HPDE6-E6E7 (cell line): ENCODE measurements around the gene BANK1.
A peak's percentile ranks its signal among the peaks of the same experiment; 100 is the strongest.

Experiments
- DNase-seq: peaks from one replicate; pipeline ENCODE4 v3.0.0; 2011; ENCODE audit warnings: missing footprints; ENCODE audit errors: extremely low spot score

Gene BANK1

DNA sequence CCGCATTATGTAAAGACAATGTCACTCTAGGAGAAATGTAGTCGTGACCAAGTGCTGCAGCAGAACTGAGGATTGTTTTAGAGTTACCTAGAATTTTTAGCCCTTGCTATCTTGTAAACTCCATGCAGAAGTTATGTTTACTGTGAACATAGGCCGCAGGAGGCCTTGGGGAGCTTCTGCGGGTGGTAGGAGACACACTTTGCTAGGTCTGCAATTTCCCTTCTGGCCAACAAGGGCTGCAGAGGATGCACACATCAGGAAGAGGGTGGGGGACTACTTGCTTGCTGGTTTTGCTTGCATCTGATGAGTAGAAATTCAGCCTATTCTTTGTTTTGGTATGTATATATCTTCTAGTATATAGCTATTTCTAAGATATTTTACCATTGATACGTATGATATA is 23.1 kb downstream of the BANK1 start:
- no peak for DNase-seq

DNA sequence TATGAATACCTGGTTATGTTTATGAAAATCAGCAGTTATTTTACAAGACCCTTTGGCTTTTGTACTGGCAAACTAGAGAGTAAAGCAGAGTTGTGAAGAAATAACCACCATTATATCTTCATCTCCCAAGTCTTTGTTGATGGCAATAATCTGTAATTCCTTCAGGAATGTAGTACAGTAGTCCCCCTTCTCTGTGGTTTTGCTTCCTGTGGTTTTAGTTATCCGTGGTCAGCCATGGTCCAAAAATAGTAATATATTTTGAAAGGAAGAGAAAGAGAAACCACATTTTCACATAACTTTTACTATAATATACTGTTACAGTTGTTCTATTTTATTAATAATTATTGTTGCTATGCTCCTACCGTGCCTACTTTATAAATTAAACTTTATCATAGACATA is 27.8 kb downstream of the BANK1 start:
- DNase-seq: no peak

GRCh38 chr4:101823864-101824263 is 33.3 kb downstream of the BANK1 start:
- DNase-seq: no peak

DNA sequence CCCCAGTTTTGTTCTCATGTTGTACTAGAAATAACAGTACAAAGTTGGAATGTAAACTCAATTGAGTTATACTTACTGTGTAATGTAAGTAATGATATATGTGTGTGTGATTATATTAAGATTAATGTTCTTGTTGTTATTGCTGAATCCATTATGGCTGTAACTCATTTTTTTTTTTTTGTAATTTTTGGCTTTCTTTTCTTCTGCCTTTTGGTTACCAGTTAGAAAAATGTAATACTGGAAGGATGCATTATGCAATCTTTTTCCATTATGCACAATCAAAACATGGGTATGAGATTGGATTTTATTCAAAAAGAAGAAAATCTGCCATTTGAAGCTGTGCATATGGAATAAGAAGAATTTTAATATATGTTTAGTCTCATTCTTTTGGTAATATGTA is 34.0 kb downstream of the BANK1 start:
- no peak for DNase-seq

- no peak for DNase-seq
Measured at GRCh38 chr4:101825953-101826352, 35.4 kb downstream of the BANK1 start.

DNA sequence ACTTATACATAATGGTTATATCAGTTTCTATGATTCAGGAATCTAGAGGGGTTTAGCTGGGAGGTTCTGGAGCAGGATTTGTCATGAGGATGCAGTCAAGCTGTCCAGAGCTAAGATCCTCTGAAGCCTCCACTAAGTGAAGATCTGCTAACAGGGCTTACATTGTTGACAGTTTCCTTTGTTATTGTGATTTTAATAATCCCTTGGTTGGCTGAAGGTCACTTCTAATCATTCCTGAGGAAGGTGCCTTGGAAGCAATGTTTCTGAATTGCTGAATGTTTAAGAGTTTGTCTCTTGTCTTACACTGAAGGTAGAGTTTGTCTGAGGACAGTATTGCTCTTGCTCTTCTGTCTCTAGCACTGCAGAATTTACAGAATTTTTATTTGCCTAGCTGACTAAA is 41.3 kb downstream of the BANK1 start:
- DNase-seq: no peak

DNA sequence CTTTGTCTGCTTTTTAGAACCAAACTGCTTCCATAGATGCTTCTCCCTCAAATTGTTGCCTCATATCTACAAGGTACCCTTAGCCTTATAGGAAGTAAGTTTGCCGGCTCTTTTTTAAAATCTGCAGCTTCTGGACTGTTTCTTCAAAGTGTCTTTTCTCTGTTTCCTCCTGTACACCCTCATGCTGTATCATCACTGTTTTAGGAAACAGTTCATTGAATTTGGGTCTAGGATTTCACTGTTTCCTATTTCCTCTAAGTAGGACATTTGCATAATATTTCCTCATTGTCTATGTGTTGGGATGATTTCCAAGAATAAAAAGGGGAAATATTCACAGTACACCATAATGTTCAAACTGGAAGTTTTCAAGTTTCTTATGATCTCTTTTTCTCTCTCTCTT is 43.0 kb downstream of the BANK1 start:
- DNase-seq: no peak

DNA sequence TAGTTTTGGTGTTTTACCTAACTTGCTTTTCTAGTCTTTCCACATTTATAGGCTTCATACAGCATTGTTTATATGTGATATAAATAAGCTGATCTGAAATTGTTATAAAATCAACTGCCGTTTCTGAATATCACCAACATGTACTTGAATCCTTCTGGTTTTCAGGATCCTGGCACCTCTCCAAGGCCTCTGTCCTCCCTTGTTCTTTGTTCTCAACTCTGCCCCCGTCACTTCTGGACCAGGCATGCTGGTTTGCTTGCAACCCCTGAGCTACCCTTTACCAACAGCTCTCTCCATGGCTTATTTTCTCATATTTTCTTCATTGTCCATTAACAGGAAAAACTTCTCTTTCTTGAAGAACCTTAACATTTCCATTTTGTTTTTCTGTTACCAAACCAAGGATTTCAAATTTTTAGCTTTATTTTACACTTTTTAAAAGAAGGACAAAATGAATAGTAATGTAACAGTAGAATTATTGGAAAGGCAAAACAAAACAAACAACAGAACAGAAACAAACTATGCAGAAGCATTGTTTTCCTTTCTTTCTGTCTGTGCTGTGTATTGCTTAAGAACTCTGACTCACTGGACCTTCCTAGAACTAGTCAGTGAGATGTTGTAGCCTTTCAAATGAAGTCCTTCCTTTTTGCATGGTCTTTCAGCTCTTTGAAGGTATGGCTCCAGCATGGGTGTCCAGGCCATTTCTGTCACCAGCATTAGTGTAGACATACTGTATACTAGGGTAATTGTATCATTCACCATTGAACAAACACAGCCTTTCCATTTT is 44.8 kb downstream of the BANK1 start:
- peak; percentile 65 for DNase-seq

GRCh38 chr4:101843054-101843453 is 52.5 kb downstream of the BANK1 start:
- no peak for DNase-seq

DNA sequence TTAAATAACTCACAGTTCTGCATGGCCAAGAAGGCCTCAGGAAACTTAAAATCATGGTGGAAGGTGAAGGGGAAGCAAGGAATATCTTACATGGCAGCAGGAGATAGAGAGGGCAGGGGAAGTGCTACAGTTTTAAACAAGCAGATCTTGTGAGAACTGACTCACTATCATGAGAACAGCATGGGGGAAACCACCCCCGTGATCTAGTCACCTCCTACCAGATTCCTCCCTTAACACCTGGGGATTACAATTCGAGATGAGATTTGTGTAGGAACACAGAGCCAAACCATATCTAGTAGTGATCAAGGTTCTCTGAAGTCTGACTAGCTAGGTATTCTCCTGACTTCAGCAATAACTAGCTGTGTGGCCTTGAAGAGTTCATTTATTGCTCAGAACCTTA is 56.0 kb downstream of the BANK1 start:
- DNase-seq: no peak

DNA sequence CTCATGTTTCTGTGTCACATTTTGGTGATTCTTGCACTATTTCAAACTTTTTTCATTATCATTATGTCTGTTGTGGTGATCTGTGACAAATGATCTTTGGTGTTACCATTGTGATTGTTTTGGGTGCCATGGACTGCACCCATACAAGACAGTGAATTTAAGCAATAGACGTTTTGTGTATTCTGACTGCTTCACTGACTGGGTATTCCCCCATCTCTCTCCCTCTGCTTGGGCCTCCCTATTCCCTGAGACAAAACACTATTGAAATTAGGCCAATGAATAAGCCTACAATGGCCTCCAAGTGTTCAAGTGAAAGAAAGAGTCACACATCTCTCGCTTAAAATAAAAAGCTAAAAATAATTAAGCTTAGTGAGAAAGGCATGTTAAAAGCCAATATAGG is 60.2 kb downstream of the BANK1 start:
- DNase-seq: no peak

GRCh38 chr4:101851672-101852071 is 61.1 kb downstream of the BANK1 start:
- no peak for DNase-seq

DNA sequence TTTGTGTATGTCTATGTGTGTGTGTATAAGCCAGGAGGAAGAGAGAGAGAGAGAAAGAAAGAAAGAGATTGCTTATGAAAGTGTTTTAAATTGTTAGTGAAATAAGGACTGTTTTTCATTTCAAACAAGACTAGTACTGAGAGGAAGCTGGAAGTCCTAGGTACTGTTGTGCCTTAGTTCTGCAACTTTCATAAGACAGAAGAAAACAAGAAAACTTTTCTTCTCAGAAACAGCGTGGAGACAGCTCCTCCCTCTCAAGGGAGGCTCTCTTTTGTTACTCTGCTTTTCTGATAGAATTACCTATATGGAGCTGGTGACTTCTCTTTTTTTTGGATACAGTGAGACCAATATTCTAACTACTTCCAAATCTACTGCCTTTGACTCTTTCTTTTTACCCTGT is 62.5 kb downstream of the BANK1 start:
- no peak for DNase-seq

- DNase-seq: no peak
Measured at GRCh38 chr4:101853691-101854090, 63.2 kb downstream of the BANK1 start.

GRCh38 chr4:101855239-101855638 is 64.7 kb downstream of the BANK1 start:
- DNase-seq: no peak

DNA sequence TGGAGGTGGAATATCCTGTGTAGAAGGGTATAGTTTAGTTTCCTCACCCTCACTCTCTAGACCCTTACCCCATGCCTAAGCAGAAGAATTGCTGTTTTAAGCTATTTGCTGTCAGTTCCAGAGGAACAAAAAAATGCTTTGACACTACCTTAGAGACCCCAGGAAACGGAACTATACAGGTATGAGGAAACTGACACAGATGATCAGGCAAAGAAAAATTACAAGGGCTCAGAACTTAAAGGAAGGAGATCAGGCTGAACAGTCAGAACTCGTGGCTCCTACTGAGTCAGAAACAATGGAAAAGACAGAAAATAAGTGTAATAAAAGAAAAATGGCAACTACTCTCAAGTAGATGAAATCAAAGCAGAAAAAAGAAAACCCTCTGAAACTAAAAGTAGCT is 65.6 kb downstream of the BANK1 start:
- DNase-seq: no peak

GRCh38 chr4:101857176-101857575 is 66.6 kb downstream of the BANK1 start:
- DNase-seq: no peak

DNA sequence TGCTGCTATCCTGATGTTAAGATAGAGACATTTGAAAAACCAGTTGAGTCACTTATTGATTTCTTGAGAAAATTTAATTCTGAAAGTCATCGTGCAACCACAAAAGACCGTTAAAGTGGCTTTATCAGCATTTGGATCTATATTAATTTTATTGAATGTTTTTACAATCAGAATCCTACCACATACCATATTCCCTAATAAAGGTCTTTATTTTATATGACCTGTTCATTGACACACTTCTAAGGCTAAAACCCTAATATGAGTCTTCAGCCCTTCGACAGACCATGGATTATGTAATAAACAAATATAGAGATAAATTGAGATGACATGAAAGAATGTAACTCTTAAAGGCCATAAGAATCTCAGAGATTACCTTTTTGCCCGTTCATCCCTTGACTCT is 68.1 kb downstream of the BANK1 start:
- no peak for DNase-seq

GRCh38 chr4:101862595-101862994 is 72.1 kb downstream of the BANK1 start:
- DNase-seq: no peak

DNA sequence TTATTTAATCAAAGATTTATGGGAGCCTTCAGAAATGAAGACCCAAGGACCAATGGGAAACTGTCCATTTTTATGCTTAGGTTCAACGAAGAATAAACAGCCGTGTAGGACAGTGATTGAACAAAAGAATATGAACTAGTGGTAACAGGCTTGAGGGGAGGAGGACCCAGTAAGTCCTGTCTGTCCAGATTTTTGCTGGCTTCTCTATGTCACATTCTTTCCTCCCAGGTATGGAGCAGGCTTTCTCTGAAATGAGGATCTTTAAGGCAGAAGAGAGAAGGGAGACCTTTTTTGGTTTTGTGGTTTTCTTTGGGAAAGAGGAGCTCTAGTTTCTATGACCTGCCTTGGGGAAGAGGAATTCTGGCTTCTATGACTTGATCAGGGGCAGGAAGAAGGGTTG is 74.1 kb downstream of the BANK1 start:
- no peak for DNase-seq

GRCh38 chr4:101865501-101866062 is 75.1 kb downstream of the BANK1 start:
- no peak for DNase-seq

- DNase-seq: no peak
Measured at GRCh38 chr4:101870874-101871273, 80.3 kb downstream of the BANK1 start.

DNA sequence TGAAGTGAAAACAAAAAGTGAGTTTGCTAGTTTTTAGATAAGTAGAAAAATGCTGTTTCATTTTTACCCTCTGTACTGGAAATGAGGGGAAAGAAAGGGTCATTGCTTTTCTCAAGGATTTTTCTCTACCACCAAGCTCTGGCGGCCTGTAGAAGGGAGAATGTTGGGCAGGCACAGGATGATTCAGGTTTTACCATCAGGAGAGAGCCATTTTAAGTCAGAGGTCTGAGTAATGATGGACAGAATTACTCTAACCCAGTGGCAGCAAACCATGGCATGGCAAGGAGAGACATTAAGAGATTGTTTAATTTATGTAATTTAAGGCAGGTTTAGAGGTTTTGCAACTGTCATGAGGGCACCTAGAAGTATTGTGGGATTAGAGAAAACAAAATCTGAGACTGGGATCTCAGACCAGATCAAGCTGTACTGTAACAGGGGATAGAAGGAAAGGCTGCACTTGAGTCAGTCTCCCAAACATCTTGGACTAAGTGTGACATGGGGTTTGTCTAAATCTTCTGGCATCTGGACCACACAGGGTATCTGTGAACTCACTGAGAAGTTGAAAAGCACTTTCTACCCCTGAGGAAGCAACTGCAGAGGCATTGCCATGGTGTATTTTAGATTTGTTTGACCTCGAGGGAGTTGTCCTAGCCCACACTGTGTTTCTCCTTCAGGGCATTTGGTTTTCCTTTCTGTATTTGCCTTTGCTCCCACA is 81.6 kb downstream of the BANK1 start:
- DNase-seq: no peak
